ENCODE results near the gene CFAP77.

Gene CFAP77

GRCh38 chr9:132591751-132592314 is 181.8 kb downstream of the CFAP77 start:
- Mint-ChIP-seq H3K27me3 (peaks cover 51% of the 10 kb centered on the region), H3K4me1 (ENCODE audit: low read depth) (peaks cover 9% of the 10 kb centered on the region), H3K4me3 (no peak overlapping the region), H3K9me3 (no peaks in the 10 kb centered on the region), H3K36me3 (ENCODE audit: low read depth) (peaks cover 41% of the 10 kb centered on the region), H3K27ac (no peak overlapping the region)
- no peak for DNase-seq

- Mint-ChIP-seq H3K4me1 (ENCODE audit: low read depth) (peaks cover 9% of the 10 kb centered on the region), H3K4me3 (no peak overlapping the region), H3K36me3 (ENCODE audit: low read depth) (peaks cover 47% of the 10 kb centered on the region), H3K27ac (no peak overlapping the region), H3K27me3 (peaks cover 48% of the 10 kb centered on the region), H3K9me3 (no peaks in the 10 kb centered on the region)
- DNase-seq = no peak
Observed at GRCh38 chr9:132592451-132592850, 182.4 kb downstream of the CFAP77 start.

- Mint-ChIP-seq H3K4me1 (ENCODE audit: low read depth) (peaks cover 7% of the 10 kb centered on the region), H3K27ac (no peak overlapping the region), H3K36me3 (ENCODE audit: low read depth) (peaks cover 67% of the 10 kb centered on the region), H3K4me3 (no peak overlapping the region), H3K9me3 (no peaks in the 10 kb centered on the region), H3K27me3 (peaks cover 30% of the 10 kb centered on the region)
- no peak for DNase-seq
Observed at GRCh38 chr9:132594412-132594811, 184.4 kb downstream of the CFAP77 start.

- H3K27me3 Mint-ChIP-seq = peaks cover 22% of the 10 kb centered on the region
- no peak for DNase-seq
- peaks cover 76% of the 10 kb centered on the region for H3K36me3 Mint-ChIP-seq (ENCODE audit: low read depth)
- H3K4me1 Mint-ChIP-seq (ENCODE audit: low read depth) = peaks cover 7% of the 10 kb centered on the region
- no peaks in the 10 kb centered on the region for H3K9me3 Mint-ChIP-seq
- H3K27ac Mint-ChIP-seq = no peak overlapping the region
- H3K4me3 Mint-ChIP-seq = no peak overlapping the region
Observed at GRCh38 chr9:132595319-132595718, 185.3 kb downstream of the CFAP77 start.

GRCh38 chr9:132596200-132596599 is 186.2 kb downstream of the CFAP77 start:
- Mint-ChIP-seq H3K27ac (no peak overlapping the region), H3K9me3 (no peaks in the 10 kb centered on the region), H3K36me3 (ENCODE audit: low read depth) (peaks cover 85% of the 10 kb centered on the region), H3K4me1 (ENCODE audit: low read depth) (peaks cover 3% of the 10 kb centered on the region), H3K4me3 (no peak overlapping the region), H3K27me3 (peaks cover 16% of the 10 kb centered on the region)
- no peak for DNase-seq

GRCh38 chr9:132597073-132597775 is 187.2 kb downstream of the CFAP77 start:
- H3K27ac Mint-ChIP-seq = no peak overlapping the region
- H3K36me3 Mint-ChIP-seq (ENCODE audit: low read depth) = peaks cover 95% of the 10 kb centered on the region
- H3K4me3 Mint-ChIP-seq = no peak overlapping the region
- no peak for DNase-seq
- H3K27me3 Mint-ChIP-seq = peaks cover 6% of the 10 kb centered on the region
- H3K9me3 Mint-ChIP-seq = no peaks in the 10 kb centered on the region
- H3K4me1 Mint-ChIP-seq (ENCODE audit: low read depth) = no peaks in the 10 kb centered on the region

GRCh38 chr9:132600326-132600984 is 190.4 kb downstream of the CFAP77 start:
- Mint-ChIP-seq H3K36me3 (ENCODE audit: low read depth) (peaks cover 100% of the 10 kb centered on the region), H3K4me1 (ENCODE audit: low read depth) (peaks cover 2% of the 10 kb centered on the region), H3K27me3 (no peaks in the 10 kb centered on the region), H3K9me3 (no peaks in the 10 kb centered on the region), H3K4me3 (no peak overlapping the region), H3K27ac (no peak overlapping the region)
- no peak for DNase-seq

GRCh38 chr9:132602207-132602606 is 192.2 kb downstream of the CFAP77 start:
- peaks cover 100% of the 10 kb centered on the region for H3K36me3 Mint-ChIP-seq (ENCODE audit: low read depth)
- no peak overlapping the region for H3K4me3 Mint-ChIP-seq
- H3K27ac Mint-ChIP-seq = no peak overlapping the region
- peaks cover 2% of the 10 kb centered on the region for H3K4me1 Mint-ChIP-seq (ENCODE audit: low read depth)
- no peaks in the 10 kb centered on the region for H3K27me3 Mint-ChIP-seq
- no peak for DNase-seq
- H3K9me3 Mint-ChIP-seq = no peaks in the 10 kb centered on the region

- H3K27me3 Mint-ChIP-seq = no peaks in the 10 kb centered on the region
- H3K27ac Mint-ChIP-seq = no peak overlapping the region
- DNase-seq = no peak
- H3K4me1 Mint-ChIP-seq (ENCODE audit: low read depth) = peaks cover 3% of the 10 kb centered on the region
- peaks cover 98% of the 10 kb centered on the region for H3K36me3 Mint-ChIP-seq (ENCODE audit: low read depth)
- H3K4me3 Mint-ChIP-seq = no peak overlapping the region
- no peaks in the 10 kb centered on the region for H3K9me3 Mint-ChIP-seq
Observed at GRCh38 chr9:132605387-132605786, 195.4 kb downstream of the CFAP77 start.

GRCh38 chr9:132606066-132606465 is 196.1 kb downstream of the CFAP77 start:
- Mint-ChIP-seq H3K36me3 (ENCODE audit: low read depth) (peaks cover 98% of the 10 kb centered on the region), H3K9me3 (no peaks in the 10 kb centered on the region), H3K27ac (no peak overlapping the region), H3K4me1 (ENCODE audit: low read depth) (peaks cover 3% of the 10 kb centered on the region), H3K4me3 (no peak overlapping the region), H3K27me3 (no peaks in the 10 kb centered on the region)
- no peak for DNase-seq

- no peak overlapping the region for H3K4me3 Mint-ChIP-seq
- no peak overlapping the region for H3K27ac Mint-ChIP-seq
- no peak for DNase-seq
- H3K4me1 Mint-ChIP-seq (ENCODE audit: low read depth) = peaks cover 1% of the 10 kb centered on the region
- no peaks in the 10 kb centered on the region for H3K9me3 Mint-ChIP-seq
- peaks cover 98% of the 10 kb centered on the region for H3K36me3 Mint-ChIP-seq (ENCODE audit: low read depth)
- no peaks in the 10 kb centered on the region for H3K27me3 Mint-ChIP-seq
Observed at GRCh38 chr9:132609184-132609583, 199.2 kb downstream of the CFAP77 start.

- Mint-ChIP-seq H3K36me3 (ENCODE audit: low read depth) (peaks cover 98% of the 10 kb centered on the region), H3K4me3 (no peak overlapping the region), H3K27ac (peak overlapping the region; percentile 22), H3K9me3 (no peaks in the 10 kb centered on the region), H3K27me3 (no peaks in the 10 kb centered on the region), H3K4me1 (ENCODE audit: low read depth) (peaks cover 1% of the 10 kb centered on the region)
- no peak for DNase-seq
Observed at GRCh38 chr9:132609829-132610228, 199.8 kb downstream of the CFAP77 start.

GRCh38 chr9:132610661-132611060 is 200.7 kb downstream of the CFAP77 start:
- Mint-ChIP-seq H3K9me3 (no peaks in the 10 kb centered on the region), H3K4me1 (ENCODE audit: low read depth) (peaks cover 1% of the 10 kb centered on the region), H3K27ac (no peak overlapping the region), H3K4me3 (no peak overlapping the region), H3K36me3 (ENCODE audit: low read depth) (peaks cover 98% of the 10 kb centered on the region), H3K27me3 (no peaks in the 10 kb centered on the region)
- no peak for DNase-seq

- Mint-ChIP-seq H3K9me3 (no peaks in the 10 kb centered on the region), H3K4me3 (no peak overlapping the region), H3K27ac (no peak overlapping the region), H3K27me3 (no peaks in the 10 kb centered on the region), H3K4me1 (ENCODE audit: low read depth) (peaks cover 1% of the 10 kb centered on the region), H3K36me3 (ENCODE audit: low read depth) (peaks cover 100% of the 10 kb centered on the region)
- DNase-seq = no peak
Observed at GRCh38 chr9:132614324-132614723, 204.3 kb downstream of the CFAP77 start.

- H3K27me3 Mint-ChIP-seq = no peaks in the 10 kb centered on the region
- DNase-seq = no peak
- H3K27ac Mint-ChIP-seq = no peak overlapping the region
- peaks cover 100% of the 10 kb centered on the region for H3K36me3 Mint-ChIP-seq (ENCODE audit: low read depth)
- H3K4me1 Mint-ChIP-seq (ENCODE audit: low read depth) = no peaks in the 10 kb centered on the region
- no peak overlapping the region for H3K4me3 Mint-ChIP-seq
- H3K9me3 Mint-ChIP-seq = no peaks in the 10 kb centered on the region
Observed at GRCh38 chr9:132615774-132616173, 205.8 kb downstream of the CFAP77 start.
